Fibroblast of lung (primary cell): ENCODE data around the gene GNAT1. TPM values are rescaled to one million over a fixed set of nuclear protein-coding genes. Genes with fewer than 3 reads are reported as not detected.
"Not testable (repeated sequence)": the region's sequence is repeated elsewhere in the genome, so short reads cannot be mapped to it uniquely, and the experiment has no call there.

Source experiments
- DNase-seq, 2 donors: peaks; one replicate each; pipeline versions ENCODE4 v3.0.0 to v3.0.0-alpha.2; 2010; ENCODE audit warnings: low read depth in 2 of 2
- H2AFZ ChIP-seq: 2 replicates; pipeline ENCODE4 v1.5.1; 2012; ENCODE audit warnings: low read length, control low read depth, inconsistent platforms
- H3K27ac ChIP-seq: 2 replicates; pipeline ENCODE4 v1.5.1; 2011; ENCODE audit warnings: low read length, control low read depth; ENCODE audit not compliant: insufficient read depth
- H3K27me3 ChIP-seq: 2 replicates; pipeline ENCODE4 v1.5.1; 2011; ENCODE audit warnings: mild to moderate bottlenecking, low read length; ENCODE audit not compliant: control insufficient read depth, insufficient read depth
- H3K36me3 ChIP-seq: 2 replicates; pipeline ENCODE4 v1.5.1; 2011; ENCODE audit warnings: low read length; ENCODE audit not compliant: control insufficient read depth, insufficient read depth
- H3K4me1 ChIP-seq: 2 replicates; pipeline ENCODE4 v1.5.1; 2011; ENCODE audit warnings: low read length; ENCODE audit not compliant: control insufficient read depth, insufficient read depth; ENCODE audit errors: extremely low read depth
- H3K4me2 ChIP-seq: 2 replicates; pipeline ENCODE4 v1.5.1; 2011; ENCODE audit warnings: low read length, control low read depth; ENCODE audit not compliant: insufficient read depth; ENCODE audit errors: extremely low read depth
- H3K4me3 ChIP-seq, 4 experiments: fragments of 200-600 bp in 1 of 4; sonication (generic) in 1 of 4; replicated peaks in 1 of 4; 2 replicates each; pipeline ENCODE4 v1.5.1; 2011 to 2016; ENCODE audit warnings: low read length in 4 of 4, low read depth in 3 of 4, mild to moderate bottlenecking in 3 of 4, control low read depth in 2 of 4, inconsistent platforms in 1 of 4, mixed read lengths in 1 of 4; ENCODE audit not compliant: insufficient read depth in 1 of 4; ENCODE audit errors: control extremely low read depth in 1 of 4
- H3K79me2 ChIP-seq: 2 replicates; pipeline ENCODE4 v1.5.1; 2012; ENCODE audit warnings: mild to moderate bottlenecking, low read length, inconsistent platforms; ENCODE audit not compliant: control insufficient read depth, insufficient read depth
- H3K9ac ChIP-seq: 2 replicates; pipeline ENCODE4 v1.5.1; 2011; ENCODE audit warnings: mild to moderate bottlenecking, low read length, control low read depth; ENCODE audit not compliant: insufficient read depth
- H3K9me3 ChIP-seq: 2 replicates; pipeline ENCODE4 v1.5.1; 2012; ENCODE audit warnings: low read depth, low read length; ENCODE audit not compliant: control insufficient read depth, insufficient read depth
- H4K20me1 ChIP-seq: 2 replicates; pipeline ENCODE4 v1.5.1; 2011; ENCODE audit warnings: low read length; ENCODE audit not compliant: control insufficient read depth, insufficient read depth; ENCODE audit errors: extremely low read depth
- EZH2 ChIP-seq: IDR thresholded peaks from 2 replicates; pipeline ENCODE4 v1.5.1; 2012; ENCODE audit warnings: low read length, control low read depth, mild to moderate bottlenecking; ENCODE audit errors: missing control alignments
- polyA plus RNA-seq, 2 donors: library from polyadenylated mRNA; depleted of rRNA in 1 of 2; stranded (reverse) in 1 of 2; unstranded in 1 of 2; fragments of >200 nt; gene quantifications; 2 replicates each; pipeline ENCODE4 v1.2.1, GENCODE V29; 2011 to 2012; ENCODE audit warnings: missing spikeins in 1 of 2
- total RNA-seq: library from RNA; depleted of rRNA; stranded (reverse); fragments of >200 nt; gene quantifications from 2 replicates; pipeline ENCODE4 v1.2.1, GENCODE V29; 2014
- TF ChIP-seq, protein P1 (sequence below), 2 donors: IDR thresholded peaks in 1 of 2; conservative IDR thresholded peaks in 1 of 2; 1 replicate in 1 of 2; 2 replicates in 1 of 2; pipeline ENCODE4 v1.5.1; 2011 to 2012; ENCODE audit warnings: low read length in 2 of 2, control low read depth in 1 of 2, inconsistent platforms in 1 of 2, low read depth in 1 of 2, mild to moderate bottlenecking in 1 of 2

The GNAT1 gene
- total and polyA plus RNA-seq, 2 donors (not counting 1 experiment from before 2014, with no cell fraction given): not detected

- Histone ChIP-seq H2AFZ (no peak overlapping the region), H3K36me3 (peaks cover 11% of the 10 kb centered on the region), H3K4me2 (no peak overlapping the region)
These were observed 52.1 kb downstream of the GNAT1 start for GRCh38 chr3:50243543-50243895.

GRCh38 chr3:50244813-50245212 is 53.4 kb downstream of the GNAT1 start:
- H3K27me3 ChIP-seq, H3K9ac ChIP-seq, H3K4me3 ChIP-seq, H4K20me1 ChIP-seq, DNase-seq, H3K4me2 ChIP-seq, H3K9me3 ChIP-seq, H2AFZ ChIP-seq, H3K36me3 ChIP-seq: not testable (repeated sequence)
- Histone ChIP-seq H3K4me1 (peaks cover 55% of the 10 kb centered on the region), H3K79me2 (peaks cover 95% of the 10 kb centered on the region), H3K27ac (peak overlapping the region; percentile 8)

More at GRCh38 chr3:50243543-50243895, 52.1 kb downstream of the GNAT1 start:
- TF ChIP-seq EZH2: no peak
- TF ChIP-seq, protein P1, sequence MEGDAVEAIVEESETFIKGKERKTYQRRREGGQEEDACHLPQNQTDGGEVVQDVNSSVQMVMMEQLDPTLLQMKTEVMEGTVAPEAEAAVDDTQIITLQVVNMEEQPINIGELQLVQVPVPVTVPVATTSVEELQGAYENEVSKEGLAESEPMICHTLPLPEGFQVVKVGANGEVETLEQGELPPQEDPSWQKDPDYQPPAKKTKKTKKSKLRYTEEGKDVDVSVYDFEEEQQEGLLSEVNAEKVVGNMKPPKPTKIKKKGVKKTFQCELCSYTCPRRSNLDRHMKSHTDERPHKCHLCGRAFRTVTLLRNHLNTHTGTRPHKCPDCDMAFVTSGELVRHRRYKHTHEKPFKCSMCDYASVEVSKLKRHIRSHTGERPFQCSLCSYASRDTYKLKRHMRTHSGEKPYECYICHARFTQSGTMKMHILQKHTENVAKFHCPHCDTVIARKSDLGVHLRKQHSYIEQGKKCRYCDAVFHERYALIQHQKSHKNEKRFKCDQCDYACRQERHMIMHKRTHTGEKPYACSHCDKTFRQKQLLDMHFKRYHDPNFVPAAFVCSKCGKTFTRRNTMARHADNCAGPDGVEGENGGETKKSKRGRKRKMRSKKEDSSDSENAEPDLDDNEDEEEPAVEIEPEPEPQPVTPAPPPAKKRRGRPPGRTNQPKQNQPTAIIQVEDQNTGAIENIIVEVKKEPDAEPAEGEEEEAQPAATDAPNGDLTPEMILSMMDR (conservative IDR thresholded peaks at IDR 0.05 in 1 of 2, IDR thresholded peaks at IDR 0.05 in 1 of 2; ENCODE audit: low read depth in 1 of 2, low read length in 2 of 2): no peak
- Histone ChIP-seq H3K27ac (peak overlapping the region; percentile 52), H3K27me3 (no peaks in the 10 kb centered on the region), H3K4me1 (peaks cover 50% of the 10 kb centered on the region), H3K9me3 (no peaks in the 10 kb centered on the region), H4K20me1 (no peaks in the 10 kb centered on the region), H3K4me3 (peak overlapping the region in 1 of 4 experiments; percentile 7), H3K79me2 (peaks cover 95% of the 10 kb centered on the region), H3K9ac (peak overlapping the region; percentile 9)
- DNase-seq: no peak

DNA sequence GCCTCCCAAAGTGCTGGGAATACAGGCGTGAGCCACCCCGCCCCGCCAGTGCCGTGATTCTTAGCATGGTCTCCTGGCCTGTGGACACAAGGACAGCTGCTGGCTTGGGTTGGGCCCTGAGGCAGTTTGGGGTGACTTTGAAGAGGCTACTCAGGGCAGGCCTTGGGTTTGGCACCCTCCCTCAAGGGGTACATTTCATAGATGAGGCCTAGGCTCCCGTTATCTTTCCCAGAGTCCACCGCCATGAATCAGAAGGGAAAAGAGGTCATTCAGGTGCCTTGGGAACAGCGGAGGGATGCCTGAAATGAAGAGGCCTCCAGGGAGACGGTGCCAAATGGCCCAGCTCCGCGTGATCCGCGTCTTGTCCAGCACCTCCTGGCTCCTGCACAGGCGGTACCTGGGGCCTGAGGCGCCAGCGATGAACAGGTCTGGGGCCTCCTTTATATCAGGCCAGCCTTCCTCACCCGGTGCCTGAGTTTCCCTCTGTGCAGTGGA is 53.9 kb downstream of the GNAT1 start:
- H4K20me1 ChIP-seq: no peaks in the 10 kb centered on the region
- H3K9me3 ChIP-seq: no peaks in the 10 kb centered on the region
- peak overlapping the region; percentile 75 for H3K27ac ChIP-seq
- peaks cover 57% of the 10 kb centered on the region for H3K4me1 ChIP-seq
- H2AFZ ChIP-seq: no peak overlapping the region
- DNase-seq: peak in 1 of 2 donors; percentile 42
- H3K9ac ChIP-seq: no peak overlapping the region
- peak overlapping the region; percentile 85 for H3K4me2 ChIP-seq
- H3K27me3 ChIP-seq: no peaks in the 10 kb centered on the region
- H3K4me3 ChIP-seq: peak overlapping the region in 2 of 4 experiments; percentile 37 to 52
- H3K36me3 ChIP-seq: peaks cover 5% of the 10 kb centered on the region
- H3K79me2 ChIP-seq: peaks cover 95% of the 10 kb centered on the region
- TF ChIP-seq, protein P1 (conservative IDR thresholded peaks at IDR 0.05 in 1 of 2, IDR thresholded peaks at IDR 0.05 in 1 of 2; ENCODE audit: low read depth in 1 of 2, low read length in 2 of 2): no peak
- TF ChIP-seq EZH2: no peak
